NCI-H1092 (cell line): Measurements from ENCODE around the gene KRT4.
"Not testable (repeated sequence)": the region's sequence is repeated elsewhere in the genome, so short reads cannot be mapped to it uniquely, and the experiment has no call there.

Experiments
- DNase-seq: peaks from one replicate; lab custom pipeline; 2025; lab: John Stamatoyannopoulos, UW

Gene KRT4

GRCh38 chr12:52807544-52808470 is 6.1 kb downstream of the KRT4 start:
- DNase-seq: no peak

- no peak for DNase-seq
Measured at GRCh38 chr12:52806821-52807543, 6.9 kb downstream of the KRT4 start.

GRCh38 chr12:52806169-52806811 is 7.6 kb downstream of the KRT4 start:
- DNase-seq: no peak

GRCh38 chr12:52805739-52806138 is 8.2 kb downstream of the KRT4 start:
- no peak for DNase-seq

GRCh38 chr12:52805000-52805399 is 8.9 kb downstream of the KRT4 start:
- DNase-seq: no peak

- DNase-seq: no peak
Measured at GRCh38 chr12:52802442-52802841, 11.5 kb downstream of the KRT4 start.

GRCh38 chr12:52801773-52802172 is 12.1 kb downstream of the KRT4 start:
- no peak for DNase-seq

GRCh38 chr12:52800259-52800917 is 13.5 kb downstream of the KRT4 start:
- DNase-seq: no peak

- no peak for DNase-seq
Measured at GRCh38 chr12:52799505-52800211, 14.3 kb downstream of the KRT4 start.

GRCh38 chr12:52798671-52799504 is 15.0 kb downstream of the KRT4 start:
- no peak for DNase-seq

- DNase-seq: no peak
Measured at GRCh38 chr12:52798003-52798670, 15.8 kb downstream of the KRT4 start.

- no peak for DNase-seq
Measured at GRCh38 chr12:52797529-52797894, 16.4 kb downstream of the KRT4 start.

- no peak for DNase-seq
Measured at GRCh38 chr12:52796839-52797528, 16.9 kb downstream of the KRT4 start.

- no peak for DNase-seq
Measured at GRCh38 chr12:52796429-52796794, 17.5 kb downstream of the KRT4 start.

GRCh38 chr12:52795694-52796428 is 18.1 kb downstream of the KRT4 start, which contains the start of gene KRT3:
Gene KRT3 (minus strand): TSS chr12:52796117. CDS start chr12:52796042, 75 bp downstream.
- no peak for DNase-seq

- DNase-seq: not testable (repeated sequence)
Measured at GRCh38 chr12:52795332-52795674, 18.6 kb downstream of the KRT4 start.

- no peak for DNase-seq
Measured at GRCh38 chr12:52794479-52795331, 19.2 kb downstream of the KRT4 start.
